Gastrocnemius medialis (tissue), 4 donors: ENCODE results near the gene SLC26A4. TPM values are rescaled to one million over a fixed set of nuclear protein-coding genes. Genes with fewer than 3 reads are reported as not detected.

Experiments
- ATAC-seq, 2 donors: fragments of 150-250 bp; one replicate each; pipeline ENCODE4 v1.9.1; 2016
- DNase-seq, 2 donors: peaks; one replicate each; pipeline ENCODE4 v3.0.0-alpha.2; 2019
- H3K27ac ChIP-seq, 4 donors: fragments of 200-600 bp; sonication (generic); 1 replicate in 1 of 4; 2 replicates in 3 of 4; pipeline ENCODE4 v1.5.1; 2016 to 2018; ENCODE audit warnings: mild to moderate bottlenecking in 2 of 4, moderate library complexity in 1 of 4
- H3K27me3 ChIP-seq, 3 donors: fragments of 200-600 bp; sonication (generic) in 2 of 3; 1 replicate in 1 of 3; 2 replicates in 2 of 3; pipeline versions ENCODE4 v1.5.1 to v1.6.0; 2016 to 2019; ENCODE audit warnings: mild to moderate bottlenecking in 1 of 3, moderate library complexity in 1 of 3
- H3K36me3 ChIP-seq, 2 donors: fragments of 200-600 bp; sonication (generic) in 1 of 2; one replicate each; pipeline ENCODE4 v1.5.1; 2017 to 2018
- H3K4me1 ChIP-seq, 2 donors: fragments of 200-600 bp; sonication (generic) in 1 of 2; one replicate each; pipeline ENCODE4 v1.5.1; 2016 to 2017; ENCODE audit warnings: mild to moderate bottlenecking in 2 of 2
- H3K4me3 ChIP-seq, 4 donors: fragments of 200-600 bp; sonication (generic) in 3 of 4; 1 replicate in 1 of 4; 2 replicates in 3 of 4; pipeline ENCODE4 v1.5.1; 2016 to 2019; ENCODE audit warnings: mild to moderate bottlenecking in 2 of 4
- H3K9me3 ChIP-seq, 3 donors: fragments of 200-600 bp; sonication (generic) in 2 of 3; 1 replicate in 1 of 3; 2 replicates in 2 of 3; pipeline ENCODE4 v1.5.1; 2016 to 2019
- POLR2A ChIP-seq, 2 donors: fragments of 450-650 bp; IDR thresholded peaks; one replicate each; pipeline ENCODE4 v1.6.1; 2017; ENCODE audit warnings: antibody characterized with exemption in 2 of 2, mild to moderate bottlenecking in 2 of 2, moderate library complexity in 2 of 2
- in situ Hi-C, 4 donors: fragments of 200-750 bp; cut with MboI; loops; one replicate each; pipeline versions ENCODE4 v1.15.0 to v1.8.0; 2017; ENCODE audit warnings: low sequenced_read_pairs in 4 of 4
- intact Hi-C: fragments of 100-400 bp; cut with DNase I; formaldehyde crosslinking; loops from one replicate; pipeline ENCODE4 v1.15.1; 2023; ENCODE audit warnings: low total_unique reads
- total RNA-seq, 4 donors: library from RNA; depleted of rRNA; stranded (reverse); fragments of >200 nt; gene quantifications; one replicate each; pipeline versions ENCODE4 v1.1.0 to v1.2.3, GENCODE V29; 2016
- TF ChIP-seq, protein P1 (sequence below), 5 experiments: fragments of 450-650 bp in 3 of 5; fragments of 200-600 bp in 2 of 5; sonication (generic) in 2 of 5; IDR thresholded peaks in 4 of 5; conservative IDR thresholded peaks in 1 of 5; 1 replicate in 4 of 5; 2 replicates in 1 of 5; pipeline ENCODE4 v1.5.1; 2016 to 2019; ENCODE audit warnings: antibody characterized with exemption in 5 of 5, mild to moderate bottlenecking in 3 of 5, moderate library complexity in 3 of 5

SLC26A4 gene
- total RNA-seq, 4 donors from 2014 or later: 0.09 to 2.5 (median 0.20) TPM; not detected in 1

DNA sequence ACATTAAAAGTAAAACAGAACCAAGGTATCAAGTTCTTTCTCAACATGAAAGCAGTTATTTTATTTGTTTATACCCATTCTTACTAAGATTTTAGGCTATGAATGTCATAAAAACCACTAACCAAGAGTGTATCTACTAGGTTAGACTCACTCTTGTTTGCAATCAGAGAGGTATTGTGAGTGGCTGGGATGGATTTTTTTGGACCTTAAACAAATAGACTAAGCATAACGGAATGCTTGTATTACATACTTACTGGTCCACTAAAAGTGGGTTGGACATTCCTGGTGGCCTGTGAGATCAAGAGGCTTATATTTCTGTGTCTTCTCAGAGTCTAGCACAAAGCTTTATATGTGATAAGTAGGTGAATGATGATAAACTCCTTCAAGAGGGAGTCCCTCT, 50.7 kb downstream of the SLC26A4 start:
- TF ChIP-seq POLR2A (IDR thresholded peaks at IDR 0.05): no peak
- TF ChIP-seq, protein P1, sequence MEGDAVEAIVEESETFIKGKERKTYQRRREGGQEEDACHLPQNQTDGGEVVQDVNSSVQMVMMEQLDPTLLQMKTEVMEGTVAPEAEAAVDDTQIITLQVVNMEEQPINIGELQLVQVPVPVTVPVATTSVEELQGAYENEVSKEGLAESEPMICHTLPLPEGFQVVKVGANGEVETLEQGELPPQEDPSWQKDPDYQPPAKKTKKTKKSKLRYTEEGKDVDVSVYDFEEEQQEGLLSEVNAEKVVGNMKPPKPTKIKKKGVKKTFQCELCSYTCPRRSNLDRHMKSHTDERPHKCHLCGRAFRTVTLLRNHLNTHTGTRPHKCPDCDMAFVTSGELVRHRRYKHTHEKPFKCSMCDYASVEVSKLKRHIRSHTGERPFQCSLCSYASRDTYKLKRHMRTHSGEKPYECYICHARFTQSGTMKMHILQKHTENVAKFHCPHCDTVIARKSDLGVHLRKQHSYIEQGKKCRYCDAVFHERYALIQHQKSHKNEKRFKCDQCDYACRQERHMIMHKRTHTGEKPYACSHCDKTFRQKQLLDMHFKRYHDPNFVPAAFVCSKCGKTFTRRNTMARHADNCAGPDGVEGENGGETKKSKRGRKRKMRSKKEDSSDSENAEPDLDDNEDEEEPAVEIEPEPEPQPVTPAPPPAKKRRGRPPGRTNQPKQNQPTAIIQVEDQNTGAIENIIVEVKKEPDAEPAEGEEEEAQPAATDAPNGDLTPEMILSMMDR (IDR thresholded peaks at IDR 0.05 in 4 of 5, conservative IDR thresholded peaks at IDR 0.05 in 1 of 5): no peak
- no peaks in the 10 kb centered on the region for H3K4me1 ChIP-seq
- no peak for ATAC-seq

DNA sequence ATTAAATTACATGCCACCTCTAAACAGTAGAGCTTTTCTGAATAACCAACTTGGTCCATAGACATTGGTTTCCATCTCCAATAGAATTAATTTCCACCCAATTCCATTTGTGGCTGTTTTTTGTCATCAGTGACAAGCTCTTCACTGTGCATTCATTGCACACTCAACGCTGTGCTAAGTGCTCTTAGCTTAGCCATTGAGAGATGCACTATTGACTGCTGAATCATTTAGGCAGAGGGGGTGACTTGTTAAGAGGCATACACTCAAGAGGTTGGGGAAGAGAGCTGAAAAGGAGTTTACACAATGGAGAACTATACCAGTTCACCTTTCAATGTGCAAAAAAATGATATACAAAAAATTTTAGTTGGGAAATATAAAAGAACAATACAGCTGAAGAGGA, 51.4 kb downstream of the SLC26A4 start:
- H3K4me1 ChIP-seq: no peaks in the 10 kb centered on the region
- no peak for ATAC-seq
- no peak overlapping the region for H3K27ac ChIP-seq
- no peak overlapping the region for H3K4me3 ChIP-seq
- no peaks in the 10 kb centered on the region for H3K27me3 ChIP-seq
- in situ Hi-C loops: loop anchor here in 1 of 4 donors (25.0 kb wide), 1 partner anchor 500 kb away; no protein-coding TSS in a partner anchor
- no peak for DNase-seq
- H3K36me3 ChIP-seq: no peaks in the 10 kb centered on the region
- H3K9me3 ChIP-seq: no peaks in the 10 kb centered on the region
- intact Hi-C loops: no loop called here
- no peak for TF ChIP-seq POLR2A (IDR thresholded peaks at IDR 0.05)
- TF ChIP-seq, protein P1 (IDR thresholded peaks at IDR 0.05 in 4 of 5, conservative IDR thresholded peaks at IDR 0.05 in 1 of 5): no peak

More for the DNA sequence above, 50.7 kb downstream of the SLC26A4 start:
- no peaks in the 10 kb centered on the region for H3K27me3 ChIP-seq
- intact Hi-C loops (no loop called here), in situ Hi-C loops (loop anchor here in 1 of 4 donors (25.0 kb wide), 1 partner anchor 499 kb away; no protein-coding TSS in a partner anchor)
- no peak for DNase-seq
- H3K36me3 ChIP-seq: no peaks in the 10 kb centered on the region
- no peaks in the 10 kb centered on the region for H3K9me3 ChIP-seq
- H3K4me3 ChIP-seq: no peak overlapping the region
- no peak overlapping the region for H3K27ac ChIP-seq

DNA sequence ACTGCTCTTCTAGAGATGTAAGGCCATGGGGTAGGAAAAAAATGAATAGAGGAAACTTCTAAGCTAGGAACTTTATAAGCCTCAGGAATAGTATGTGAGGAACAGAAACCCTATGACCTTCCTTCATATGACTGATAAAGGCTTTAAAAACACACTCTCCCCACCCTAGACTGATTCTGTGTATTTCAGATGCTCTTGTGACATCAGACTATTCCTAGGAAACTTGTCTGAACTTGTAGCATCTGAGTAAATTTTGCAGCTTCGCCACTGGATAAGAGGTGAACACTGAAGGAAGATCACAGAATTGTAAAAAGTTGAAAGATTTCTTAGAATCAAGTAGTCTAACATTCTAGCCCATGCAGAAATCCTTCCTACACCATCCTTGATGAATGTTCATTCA, 52.3 kb downstream of the SLC26A4 start:
- Histone ChIP-seq H3K36me3 (no peaks in the 10 kb centered on the region), H3K4me1 (no peaks in the 10 kb centered on the region), H3K9me3 (no peaks in the 10 kb centered on the region), H3K27ac (no peak overlapping the region), H3K27me3 (no peaks in the 10 kb centered on the region), H3K4me3 (no peak overlapping the region)
- in situ Hi-C loops: loop anchor here in 1 of 4 donors (25.0 kb wide), 1 partner anchor 501 kb away; no protein-coding TSS in a partner anchor
- intact Hi-C loops: no loop called here
- no peak for DNase-seq
- no peak for ATAC-seq
- TF ChIP-seq POLR2A (IDR thresholded peaks at IDR 0.05): no peak
- TF ChIP-seq, protein P1 (IDR thresholded peaks at IDR 0.05 in 4 of 5, conservative IDR thresholded peaks at IDR 0.05 in 1 of 5): no peak

DNA sequence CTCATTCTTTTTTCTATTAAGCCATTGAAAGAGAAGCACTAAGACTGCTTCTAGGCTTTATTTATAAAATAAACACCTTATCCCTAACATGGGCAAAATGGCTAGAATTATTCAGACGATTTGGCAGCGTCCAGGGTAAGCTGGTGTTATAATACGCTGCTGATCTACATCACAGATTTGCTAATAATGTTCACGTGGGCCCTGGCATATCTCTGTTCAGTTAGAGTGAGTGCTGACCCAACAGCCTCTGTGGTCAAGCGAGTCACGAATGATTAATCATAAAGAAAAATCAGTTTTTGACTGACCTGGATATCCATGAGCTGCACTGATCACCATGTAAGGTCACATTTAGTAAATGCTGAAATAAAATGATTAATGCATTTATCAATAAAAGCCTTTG, 54.9 kb downstream of the SLC26A4 start:
- DNase-seq (no peak), ATAC-seq (no peak)
- Histone ChIP-seq H3K4me1 (no peaks in the 10 kb centered on the region), H3K27ac (no peak overlapping the region), H3K9me3 (no peaks in the 10 kb centered on the region), H3K36me3 (no peaks in the 10 kb centered on the region), H3K4me3 (no peak overlapping the region), H3K27me3 (no peaks in the 10 kb centered on the region)
- in situ Hi-C loops (loop anchor here in 1 of 4 donors (25.0 kb wide), 1 partner anchor 503 kb away; no protein-coding TSS in a partner anchor), intact Hi-C loops (no loop called here)
- TF ChIP-seq POLR2A (IDR thresholded peaks at IDR 0.05): no peak
- TF ChIP-seq, protein P1 (IDR thresholded peaks at IDR 0.05 in 4 of 5, conservative IDR thresholded peaks at IDR 0.05 in 1 of 5): no peak
